CD14-positive monocyte (primary cell): ENCODE measurements around the gene SPATA16. TPM values are rescaled to one million over a fixed set of nuclear protein-coding genes. Genes with fewer than 3 reads are reported as not detected.

Experiments used
- DNase-seq, 3 donors: peaks; one replicate each; pipeline ENCODE4 v3.0.0-alpha.2; 2011 to 2022
- H2AFZ ChIP-seq: 2 replicates; pipeline ENCODE4 v1.6.0; 2012; ENCODE audit warnings: mild to moderate bottlenecking, low read depth, low read length, inconsistent platforms; ENCODE audit not compliant: insufficient read depth, poor library complexity, severe bottlenecking
- H3K27ac ChIP-seq, 2 donors: 1 replicate in 1 of 2; 2 replicates in 1 of 2; pipeline ENCODE4 v1.5.1; 2012 to 2013; ENCODE audit warnings: low read length in 2 of 2, control low read depth in 1 of 2, inconsistent platforms in 1 of 2, low read depth in 1 of 2, mild to moderate bottlenecking in 1 of 2
- H3K27me3 ChIP-seq, 2 donors: one replicate each; pipeline versions ENCODE4 v1.6.0 to v1.6.1; 2011 to 2013; ENCODE audit warnings: low read length in 2 of 2; ENCODE audit not compliant: control insufficient read depth in 2 of 2, insufficient read depth in 2 of 2
- H3K36me3 ChIP-seq, 2 donors: replicated peaks in 1 of 2; 1 replicate in 1 of 2; 2 replicates in 1 of 2; pipeline versions ENCODE4 v1.5.1 to v1.6.1; 2012 to 2013; ENCODE audit warnings: low read length in 2 of 2, control low read depth in 1 of 2, inconsistent platforms in 1 of 2, mild to moderate bottlenecking in 1 of 2; ENCODE audit not compliant: insufficient read depth in 2 of 2, control insufficient read depth in 1 of 2
- H3K4me1 ChIP-seq, 2 donors: 1 replicate in 1 of 2; 2 replicates in 1 of 2; pipeline versions ENCODE4 v1.5.1 to v1.6.1; 2012 to 2013; ENCODE audit warnings: low read length in 2 of 2, control low read depth in 1 of 2, inconsistent platforms in 1 of 2, mild to moderate bottlenecking in 1 of 2, moderate library complexity in 1 of 2; ENCODE audit not compliant: insufficient read depth in 2 of 2, control insufficient read depth in 1 of 2
- H3K4me2 ChIP-seq: replicated peaks from 2 replicates; pipeline ENCODE3; 2012; ENCODE audit warnings: low read length, moderate library complexity, mild to moderate bottlenecking; ENCODE audit not compliant: poor library complexity, severe bottlenecking; ENCODE audit errors: extremely low read depth
- H3K4me3 ChIP-seq, 3 experiments: fragments of 200-600 bp in 1 of 3; sonication (generic) in 1 of 3; replicated peaks in 1 of 3; 1 replicate in 2 of 3; 2 replicates in 1 of 3; pipeline ENCODE4 v1.5.1; 2011 to 2013; ENCODE audit warnings: low read length in 3 of 3, mild to moderate bottlenecking in 3 of 3, control low read depth in 2 of 3, low read depth in 2 of 3, inconsistent platforms in 1 of 3, moderate library complexity in 1 of 3
- H3K79me2 ChIP-seq: 2 replicates; pipeline ENCODE4 v1.6.0; 2012; ENCODE audit warnings: mild to moderate bottlenecking, control low read depth, inconsistent platforms, low read length, moderate library complexity; ENCODE audit not compliant: insufficient read depth
- H3K9ac ChIP-seq: 2 replicates; pipeline ENCODE4 v1.6.0; 2017; ENCODE audit warnings: low read length, mild to moderate bottlenecking; ENCODE audit not compliant: insufficient read depth, poor library complexity, severe bottlenecking
- H3K9me3 ChIP-seq, 2 donors: replicated peaks in 1 of 2; 1 replicate in 1 of 2; 2 replicates in 1 of 2; pipeline versions ENCODE4 v1.5.1 to v1.6.1; 2012 to 2013; ENCODE audit warnings: low read length in 2 of 2, control low read depth in 1 of 2; ENCODE audit not compliant: control insufficient read depth in 1 of 2, insufficient read depth in 1 of 2
- H4K20me1 ChIP-seq: 2 replicates; pipeline ENCODE4 v1.6.0; 2012; ENCODE audit warnings: mild to moderate bottlenecking, low read length, control low read depth, moderate library complexity; ENCODE audit not compliant: insufficient read depth
- H3K27ac Mint-ChIP-seq, 7 donors: one replicate each; pipeline ENCODE4 v1.8.0; 2020; ENCODE audit warnings: mild to moderate bottlenecking in 7 of 7, mixed read lengths in 7 of 7, moderate library complexity in 6 of 7, inconsistent platforms in 2 of 7
- H3K27me3 Mint-ChIP-seq, 3 donors: one replicate each; pipeline ENCODE4 v1.8.0; 2021 to 2022; ENCODE audit warnings: low read depth in 3 of 3, mild to moderate bottlenecking in 3 of 3, mixed read lengths in 3 of 3, moderate library complexity in 3 of 3, inconsistent platforms in 1 of 3
- H3K36me3 Mint-ChIP-seq, 2 donors: one replicate each; pipeline ENCODE4 v1.8.0; 2020; ENCODE audit warnings: mixed read lengths in 2 of 2, inconsistent platforms in 1 of 2, mild to moderate bottlenecking in 1 of 2
- H3K4me1 Mint-ChIP-seq: one replicate; pipeline ENCODE4 v1.8.0; 2020; ENCODE audit warnings: mild to moderate bottlenecking, mixed read lengths
- H3K4me3 Mint-ChIP-seq, 2 donors: one replicate each; pipeline ENCODE4 v1.8.0; 2020; ENCODE audit warnings: mild to moderate bottlenecking in 2 of 2, mixed read lengths in 2 of 2, moderate library complexity in 1 of 2
- H3K9me3 Mint-ChIP-seq, 7 donors: one replicate each; pipeline ENCODE4 v1.8.0; 2020 to 2022; ENCODE audit warnings: mixed read lengths in 7 of 7, mild to moderate bottlenecking in 6 of 7, moderate library complexity in 6 of 7, inconsistent platforms in 2 of 7
- CTCF ChIP-seq: fragments of 200-600 bp; IDR thresholded peaks from one replicate; pipeline ENCODE4 v1.8.0; 2022; ENCODE audit warnings: antibody characterized with exemption, mild to moderate bottlenecking
- WGBS: methylation state at CpG from one replicate; pipeline ENCODE4 v1.1.5; 2013; ENCODE audit warnings: missing lambda C conversion rate; ENCODE audit not compliant: insufficient coverage; 5-methylcytosine and 5-hydroxymethylcytosine counted together
- intact Hi-C, 2 donors: fragments of 100-400 bp; cut with micrococcal nuclease; formaldehyde crosslinking; loops; one replicate each; pipeline versions ENCODE4 v1.15.0 to v1.15.1; 2023
- polyA plus RNA-seq, 3 donors: library from polyadenylated mRNA; depleted of rRNA in 1 of 3; unstranded in 2 of 3; stranded (reverse) in 1 of 3; fragments of 300-500 nt in 2 of 3; fragments of >200 nt in 1 of 3; fragmentation: Illumina TruSeq in 2 of 3; gene quantifications; 1 replicate in 2 of 3; 2 replicates in 1 of 3; pipeline ENCODE4 v1.2.3, GENCODE V29; 2012 to 2021

Gene SPATA16
- polyA plus RNA-seq, 3 donors = not detected

DNA sequence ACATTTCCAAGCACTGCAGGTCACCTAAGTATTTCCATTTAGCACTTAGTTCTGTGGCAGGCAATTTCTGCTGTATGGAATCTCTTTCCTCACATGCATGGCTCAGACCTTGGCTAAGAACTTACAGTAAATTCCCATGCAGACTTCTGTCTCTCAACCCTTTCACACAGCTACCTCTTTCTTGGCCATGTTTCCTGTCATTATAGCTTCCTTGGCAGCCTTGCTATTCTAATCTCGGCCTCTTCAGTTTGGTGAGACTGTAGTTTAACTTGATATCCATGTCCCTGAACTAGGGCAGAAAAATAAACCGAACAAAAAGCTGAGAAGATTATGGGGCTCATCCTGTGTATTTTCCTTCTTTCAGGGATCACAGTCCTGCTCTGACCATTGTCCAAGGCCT lies 96.0 kb downstream of the SPATA16 start:
- no peaks in the 10 kb centered on the region for H3K27me3 ChIP-seq
- WGBS = 67% methylated on average over 1 of the region's 2 CpGs
- Mint-ChIP-seq H3K4me1 (no peaks in the 10 kb centered on the region), H3K27me3 (peaks cover 0 to 1% (median 1%) of the 10 kb centered on the region in 3 donors), H3K4me3 (no peak overlapping the region), H3K27ac (no peak overlapping the region), H3K36me3 (no peaks in the 10 kb centered on the region), H3K9me3 (no peaks in the 10 kb centered on the region)
- no peak overlapping the region for H3K4me2 ChIP-seq
- no peak for DNase-seq
- H2AFZ ChIP-seq = no peak overlapping the region
- no peak for TF ChIP-seq CTCF
- H3K36me3 ChIP-seq = no peaks in the 10 kb centered on the region
- no peaks in the 10 kb centered on the region for H3K9me3 ChIP-seq
- no peaks in the 10 kb centered on the region for H3K79me2 ChIP-seq
- H3K4me3 ChIP-seq = no peak overlapping the region
- no peak overlapping the region for H3K27ac ChIP-seq
- no peaks in the 10 kb centered on the region for H3K4me1 ChIP-seq
- no peak overlapping the region for H3K9ac ChIP-seq
- H4K20me1 ChIP-seq = no peaks in the 10 kb centered on the region
- intact Hi-C loops = no loop called here

GRCh38 chr3:173043757-173044156 lies 97.3 kb downstream of the SPATA16 start:
- H3K9me3 Mint-ChIP-seq = no peaks in the 10 kb centered on the region
- intact Hi-C loops = no loop called here
- no peaks in the 10 kb centered on the region for H3K36me3 ChIP-seq
- no peaks in the 10 kb centered on the region for H3K9me3 ChIP-seq
- no CpG with 5 or more reads among the region's 5 CpGs for WGBS
- H3K27me3 Mint-ChIP-seq = no peaks in the 10 kb centered on the region
- no peaks in the 10 kb centered on the region for H3K79me2 ChIP-seq
- H2AFZ ChIP-seq = no peak overlapping the region
- no peak overlapping the region for H3K27ac ChIP-seq
- DNase-seq = no peak
- no peak overlapping the region for H3K9ac ChIP-seq
- no peak overlapping the region for H3K4me2 ChIP-seq
- H3K27me3 ChIP-seq = no peaks in the 10 kb centered on the region
- H4K20me1 ChIP-seq = no peaks in the 10 kb centered on the region
- H3K4me3 Mint-ChIP-seq = no peak overlapping the region
- H3K4me1 Mint-ChIP-seq = no peaks in the 10 kb centered on the region
- no peak for TF ChIP-seq CTCF
- H3K4me1 ChIP-seq = no peaks in the 10 kb centered on the region
- H3K27ac Mint-ChIP-seq = no peak overlapping the region
- H3K4me3 ChIP-seq = no peak overlapping the region
- no peaks in the 10 kb centered on the region for H3K36me3 Mint-ChIP-seq
